Suprapubic skin (tissue), 4 donors: ENCODE measurements around the gene ASF1B. TPM values are rescaled to one million over a fixed set of nuclear protein-coding genes. Genes with fewer than 3 reads are reported as not detected.
A peak's percentile ranks its signal among the peaks of the same experiment; 100 is the strongest.

Experiments used
- DNase-seq, 2 donors: peaks; one replicate each; pipeline ENCODE4 v3.0.0-alpha.2; 2019; ENCODE audit warnings: low spot score in 2 of 2
- H3K27ac ChIP-seq: fragments of 200-600 bp; sonication (generic); one replicate; pipeline ENCODE4 v1.5.1; 2019
- H3K27me3 ChIP-seq: fragments of 200-600 bp; sonication (generic); one replicate; pipeline ENCODE4 v1.5.1; 2019
- H3K36me3 ChIP-seq: fragments of 200-600 bp; sonication (generic); one replicate; pipeline ENCODE4 v1.5.1; 2019
- H3K4me1 ChIP-seq: fragments of 200-600 bp; sonication (generic); one replicate; pipeline ENCODE4 v1.5.1; 2019
- H3K4me3 ChIP-seq: fragments of 200-600 bp; sonication (generic); one replicate; pipeline ENCODE4 v1.5.1; 2019; ENCODE audit warnings: mild to moderate bottlenecking
- H3K9me3 ChIP-seq: fragments of 200-600 bp; sonication (generic); one replicate; pipeline ENCODE4 v1.5.1; 2019
- EP300 ChIP-seq: sonication (generic); formaldehyde crosslinking; IDR thresholded peaks from one replicate; pipeline ENCODE4 v1.6.1; 2017; ENCODE audit warnings: antibody characterized with exemption
- POLR2A ChIP-seq, 2 donors: fragments of 450-650 bp; IDR thresholded peaks; one replicate each; pipeline ENCODE4 v1.6.1; 2017; ENCODE audit warnings: antibody characterized with exemption in 2 of 2, mild to moderate bottlenecking in 2 of 2, moderate library complexity in 2 of 2
- POLR2AphosphoS5 ChIP-seq, 3 donors: sonication (generic); formaldehyde crosslinking; IDR thresholded peaks; one replicate each; pipeline ENCODE4 v1.6.1; 2017; ENCODE audit warnings: antibody characterized with exemption in 3 of 3
- WGBS: methylation state at CpG from one replicate; pipeline ENCODE4 v1.1.5; 2018; 5-methylcytosine and 5-hydroxymethylcytosine counted together
- total RNA-seq, 4 donors: library from RNA; depleted of rRNA; stranded (reverse); fragments of >200 nt; gene quantifications; one replicate each; pipeline ENCODE4 v1.1.0, GENCODE V29; 2016
- TF ChIP-seq, protein P1 (sequence below), 2 donors: fragments of 200-600 bp in 1 of 2; fragments of 450-650 bp in 1 of 2; sonication (generic) in 1 of 2; IDR thresholded peaks; one replicate each; pipeline ENCODE4 v1.5.1; 2016 to 2019; ENCODE audit warnings: antibody characterized with exemption in 2 of 2, mild to moderate bottlenecking in 1 of 2, moderate library complexity in 1 of 2

The ASF1B gene
- total RNA-seq, 4 donors from 2014 or later: 3.4 to 8.8 (median 7.8) TPM

DNA sequence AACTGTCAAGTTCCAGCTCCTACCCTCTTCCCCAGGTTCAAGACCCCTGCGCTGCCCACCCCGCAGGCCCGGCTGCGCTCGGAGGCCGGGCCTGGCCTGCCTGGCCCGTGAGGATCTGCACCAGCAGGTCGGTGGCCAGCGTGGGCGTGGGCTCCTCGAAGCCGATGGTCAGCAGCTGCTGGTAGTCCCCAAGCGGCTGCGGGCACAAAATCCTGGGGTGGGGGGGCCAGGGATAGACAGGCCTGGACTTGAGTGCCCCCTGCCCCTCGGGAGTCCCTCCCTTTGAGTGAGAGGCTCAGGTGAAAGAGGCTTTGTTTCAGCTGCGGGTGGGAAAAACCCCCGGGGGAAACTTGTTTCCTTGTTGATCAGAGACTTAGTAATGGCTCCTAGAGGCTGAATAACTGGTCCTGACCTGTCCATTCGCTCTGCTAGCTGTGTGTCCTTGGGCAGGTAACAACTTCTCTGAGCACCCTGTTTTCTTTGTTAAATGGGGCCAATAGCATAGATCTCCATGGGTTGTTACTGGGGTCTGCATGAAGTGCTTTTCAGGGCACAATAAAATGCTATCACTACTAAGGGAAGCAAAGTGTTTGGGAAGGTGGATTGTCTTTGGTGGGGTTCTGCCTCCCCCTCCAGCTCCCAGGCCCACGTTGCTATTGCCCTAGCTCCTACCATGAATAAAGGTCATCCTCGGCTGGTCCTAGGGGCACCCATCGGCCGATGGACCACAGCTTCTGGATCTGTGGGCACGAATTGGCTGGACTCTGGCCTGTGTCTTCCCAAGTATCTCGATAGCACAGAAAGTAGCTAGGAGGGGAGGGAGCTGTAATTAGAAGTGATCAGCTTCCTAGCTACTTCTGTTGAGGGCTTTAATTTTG lies 54.4 kb downstream of the ASF1B start:
- no peak for DNase-seq
- Histone ChIP-seq H3K4me1 (peaks cover 27% of the 10 kb centered on the region), H3K36me3 (no peaks in the 10 kb centered on the region), H3K27me3 (no peaks in the 10 kb centered on the region), H3K9me3 (no peaks in the 10 kb centered on the region), H3K4me3 (peak overlapping the region; percentile 77), H3K27ac (peak overlapping the region; percentile 89)
- WGBS: 37% methylated on average over 9 of the region's 24 CpGs
- TF ChIP-seq, protein P1, sequence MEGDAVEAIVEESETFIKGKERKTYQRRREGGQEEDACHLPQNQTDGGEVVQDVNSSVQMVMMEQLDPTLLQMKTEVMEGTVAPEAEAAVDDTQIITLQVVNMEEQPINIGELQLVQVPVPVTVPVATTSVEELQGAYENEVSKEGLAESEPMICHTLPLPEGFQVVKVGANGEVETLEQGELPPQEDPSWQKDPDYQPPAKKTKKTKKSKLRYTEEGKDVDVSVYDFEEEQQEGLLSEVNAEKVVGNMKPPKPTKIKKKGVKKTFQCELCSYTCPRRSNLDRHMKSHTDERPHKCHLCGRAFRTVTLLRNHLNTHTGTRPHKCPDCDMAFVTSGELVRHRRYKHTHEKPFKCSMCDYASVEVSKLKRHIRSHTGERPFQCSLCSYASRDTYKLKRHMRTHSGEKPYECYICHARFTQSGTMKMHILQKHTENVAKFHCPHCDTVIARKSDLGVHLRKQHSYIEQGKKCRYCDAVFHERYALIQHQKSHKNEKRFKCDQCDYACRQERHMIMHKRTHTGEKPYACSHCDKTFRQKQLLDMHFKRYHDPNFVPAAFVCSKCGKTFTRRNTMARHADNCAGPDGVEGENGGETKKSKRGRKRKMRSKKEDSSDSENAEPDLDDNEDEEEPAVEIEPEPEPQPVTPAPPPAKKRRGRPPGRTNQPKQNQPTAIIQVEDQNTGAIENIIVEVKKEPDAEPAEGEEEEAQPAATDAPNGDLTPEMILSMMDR (IDR thresholded peaks at IDR 0.05): no peak
- TF ChIP-seq EP300 (no peak), POLR2AphosphoS5 (IDR thresholded peaks at IDR 0.05) (no peak), POLR2A (IDR thresholded peaks at IDR 0.05) (no peak)

DNA sequence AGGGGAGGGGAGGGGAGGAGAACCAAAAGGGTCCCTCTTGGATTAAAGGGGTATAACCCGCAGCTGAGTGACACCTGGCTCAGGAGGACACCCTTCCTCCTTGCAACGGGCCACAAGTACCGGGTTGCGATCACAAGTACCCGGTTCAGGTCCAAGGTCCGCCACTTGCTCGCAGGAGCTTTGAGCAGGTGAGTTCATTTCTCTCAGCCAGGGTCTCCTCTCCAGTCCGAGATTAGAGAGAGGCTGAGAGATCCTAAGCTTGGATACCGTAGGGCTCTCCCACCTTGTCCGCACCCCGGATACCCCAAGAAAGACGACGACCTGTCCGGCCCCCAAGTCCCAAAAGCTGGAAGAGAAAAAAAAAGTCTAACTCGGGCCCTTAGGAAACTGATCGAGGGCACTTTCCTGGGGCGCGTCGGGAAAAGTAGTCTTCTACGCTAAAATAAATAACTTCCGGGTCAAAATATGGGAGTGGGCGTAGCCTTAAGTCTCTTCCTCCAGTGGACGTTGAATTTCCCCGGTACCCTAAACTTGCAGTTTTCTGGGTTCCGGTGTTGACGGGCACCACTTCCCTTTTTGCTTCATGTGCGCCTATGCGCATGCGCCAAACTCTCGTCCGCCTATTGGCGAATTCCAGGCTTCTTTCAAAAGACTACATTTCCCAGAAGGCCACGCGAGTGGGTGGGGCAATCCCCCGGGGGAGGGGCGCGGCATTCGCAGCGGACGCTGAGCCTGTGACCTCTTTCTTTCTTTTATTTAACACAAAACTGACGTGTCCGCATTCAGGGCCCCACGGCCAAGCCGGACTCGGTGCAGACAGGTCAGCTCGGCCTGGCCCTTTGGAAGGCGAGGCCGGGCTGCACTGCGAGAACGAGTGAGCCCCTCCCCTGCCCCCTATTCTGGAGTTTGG lies 55.2 kb downstream of the ASF1B start:
- peak; percentile 99 to 100 for DNase-seq
- WGBS: under 1% methylated on average over 32 of the region's 50 CpGs
- H3K9me3 ChIP-seq: no peaks in the 10 kb centered on the region

DNA sequence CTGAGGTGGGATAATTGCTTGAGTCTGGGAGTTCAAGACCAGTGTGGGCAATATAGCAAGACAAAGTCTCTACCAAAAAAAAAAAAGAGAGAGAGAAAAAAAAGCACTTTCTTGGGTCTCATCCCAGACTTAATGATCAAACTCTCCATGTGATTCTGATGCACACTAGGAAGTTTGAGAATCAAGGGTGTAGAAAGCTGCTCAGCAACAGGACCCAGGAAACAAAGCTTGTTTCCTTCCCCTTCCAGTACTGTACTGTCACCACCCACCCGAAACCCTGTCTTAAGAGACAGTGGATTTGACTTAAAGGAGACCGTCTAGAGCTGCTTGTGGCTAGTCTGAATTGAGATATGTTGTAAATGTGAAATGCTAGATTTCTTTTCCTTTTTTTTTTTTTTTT lies 58.0 kb downstream of the ASF1B start:
- no peak for DNase-seq
- 65% methylated on average over 2 of the region's 2 CpGs for WGBS
- Histone ChIP-seq H3K27me3 (no peaks in the 10 kb centered on the region), H3K4me3 (no peak overlapping the region), H3K9me3 (no peaks in the 10 kb centered on the region), H3K36me3 (no peaks in the 10 kb centered on the region), H3K4me1 (peaks cover 48% of the 10 kb centered on the region), H3K27ac (no peak overlapping the region)
- TF ChIP-seq EP300: no peak
- no peak for TF ChIP-seq POLR2A (IDR thresholded peaks at IDR 0.05)
- TF ChIP-seq, protein P1 (IDR thresholded peaks at IDR 0.05): no peak
- TF ChIP-seq POLR2AphosphoS5 (IDR thresholded peaks at IDR 0.05): no peak

More for the DNA sequence above, 55.2 kb downstream of the ASF1B start:
- Histone ChIP-seq H3K4me1 (peaks cover 27% of the 10 kb centered on the region), H3K27me3 (no peaks in the 10 kb centered on the region), H3K4me3 (peak overlapping the region; percentile 77), H3K27ac (peak overlapping the region; percentile 89), H3K36me3 (no peaks in the 10 kb centered on the region)
- TF ChIP-seq POLR2AphosphoS5 (IDR thresholded peaks at IDR 0.05) (peak in 1 of 3 donors; percentile 95), EP300 (no peak), POLR2A (IDR thresholded peaks at IDR 0.05) (peak in 1 of 2 donors; percentile 31)
- TF ChIP-seq, protein P1 (IDR thresholded peaks at IDR 0.05): no peak

DNA sequence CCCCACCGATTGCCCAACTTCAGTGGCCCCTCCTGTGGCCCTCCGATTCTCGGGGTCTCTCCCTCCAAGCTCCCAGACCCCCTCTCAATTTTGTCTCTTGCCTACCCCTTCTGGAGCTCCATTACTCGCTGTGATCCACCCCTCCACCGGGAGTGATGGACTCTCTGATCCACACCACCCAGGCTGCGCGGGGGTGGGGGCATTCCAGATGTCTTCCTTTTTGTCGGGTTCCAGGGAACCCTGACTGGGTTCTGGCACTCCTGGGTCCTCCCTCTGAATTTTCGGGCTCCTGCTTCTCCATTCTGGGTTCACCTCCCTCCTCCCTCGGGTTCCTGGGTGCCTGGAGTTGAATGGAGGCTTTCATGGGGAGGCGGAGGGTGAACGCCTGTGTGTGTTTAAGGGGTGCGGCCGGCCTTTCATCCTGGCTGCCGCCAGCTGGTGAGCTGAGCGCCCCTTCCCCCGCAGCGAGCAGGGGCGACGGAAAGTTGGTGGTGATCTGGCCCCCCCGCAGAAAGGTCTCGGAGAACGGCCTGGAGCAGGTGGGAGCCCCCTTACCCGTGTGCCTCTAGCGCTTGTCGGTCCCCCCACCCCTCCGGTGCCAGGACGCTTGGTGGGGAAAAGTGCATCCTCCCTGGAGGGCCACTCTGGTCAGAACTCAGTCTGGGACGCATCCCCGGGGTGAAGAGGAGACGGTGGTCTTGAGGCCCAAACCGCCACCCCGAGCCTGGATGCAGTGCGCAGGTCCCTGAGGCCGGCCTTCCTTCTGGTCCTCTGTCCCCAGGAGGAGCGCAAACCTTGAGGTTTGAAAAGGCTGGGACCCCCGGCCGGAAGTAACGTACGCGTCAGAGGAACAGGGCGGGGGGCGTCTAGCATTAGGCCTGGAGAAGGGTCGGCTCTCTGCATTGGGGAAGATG lies 62.2 kb downstream of the ASF1B start:
- TF ChIP-seq EP300 (no peak), POLR2A (IDR thresholded peaks at IDR 0.05) (no peak), POLR2AphosphoS5 (IDR thresholded peaks at IDR 0.05) (no peak)
- TF ChIP-seq, protein P1 (IDR thresholded peaks at IDR 0.05): no peak
- Histone ChIP-seq H3K4me1 (peaks cover 41% of the 10 kb centered on the region), H3K9me3 (no peaks in the 10 kb centered on the region), H3K27me3 (no peaks in the 10 kb centered on the region), H3K36me3 (no peaks in the 10 kb centered on the region), H3K27ac (peak overlapping the region; percentile 92), H3K4me3 (peak overlapping the region; percentile 86)
- 5% methylated on average over 9 of the region's 44 CpGs for WGBS
- no peak for DNase-seq
